HFFc6 (cell line): Measurements from ENCODE around the gene TSPAN9. TPM values are rescaled to one million over a fixed set of nuclear protein-coding genes. Genes with fewer than 3 reads are reported as not detected.

Source experiments
- DNase-seq: peaks from one replicate; pipeline ENCODE4 v3.0.0-alpha.2; 2018
- H3K27ac Mint-ChIP-seq: 2 replicates; pipeline ENCODE4 v1.8.0; 2020; ENCODE audit warnings: mild to moderate bottlenecking, mixed read lengths
- H3K27me3 Mint-ChIP-seq: 2 replicates; pipeline ENCODE4 v1.8.0; 2021; ENCODE audit warnings: mild to moderate bottlenecking, moderate library complexity, mixed read lengths; ENCODE audit not compliant: insufficient read depth
- H3K36me3 Mint-ChIP-seq: 2 replicates; pipeline ENCODE4 v1.8.0; 2021; ENCODE audit warnings: low read depth, mixed read lengths
- H3K4me1 Mint-ChIP-seq: 2 replicates; pipeline ENCODE4 v1.8.0; 2020; ENCODE audit warnings: low read depth, mixed read lengths
- H3K4me3 Mint-ChIP-seq: 2 replicates; pipeline ENCODE4 v1.8.0; 2020; ENCODE audit warnings: mild to moderate bottlenecking, moderate library complexity, mixed read lengths
- H3K9me3 Mint-ChIP-seq: 2 replicates; pipeline ENCODE4 v1.8.0; 2020; ENCODE audit warnings: mild to moderate bottlenecking, mixed read lengths
- total RNA-seq, 6 experiments: library from RNA; stranded (reverse); fragmentation: NEBNext Ultra II Directional; extraction: Animal tissue kit (Norgen Biotek cat#: 25700); gene quantifications; 2 replicates in 1 of 6; 3 replicates in 5 of 6; pipeline ENCODE4 v1.2.3, GENCODE V29; 2021
- TF ChIP-seq, protein P1 (sequence below): fragments of 200-600 bp; sonication (generic); IDR thresholded peaks from 2 replicates; pipeline ENCODE4 v1.5.0; 2021; ENCODE audit warnings: antibody characterized with exemption, mild to moderate bottlenecking

The TSPAN9 gene
- total RNA-seq, 6 experiments from 2014 or later = 18.1 to 35.8 (median 22.7) TPM

- no peak for DNase-seq
- no peaks in the 10 kb centered on the region for H3K9me3 Mint-ChIP-seq
- TF ChIP-seq, protein P1, sequence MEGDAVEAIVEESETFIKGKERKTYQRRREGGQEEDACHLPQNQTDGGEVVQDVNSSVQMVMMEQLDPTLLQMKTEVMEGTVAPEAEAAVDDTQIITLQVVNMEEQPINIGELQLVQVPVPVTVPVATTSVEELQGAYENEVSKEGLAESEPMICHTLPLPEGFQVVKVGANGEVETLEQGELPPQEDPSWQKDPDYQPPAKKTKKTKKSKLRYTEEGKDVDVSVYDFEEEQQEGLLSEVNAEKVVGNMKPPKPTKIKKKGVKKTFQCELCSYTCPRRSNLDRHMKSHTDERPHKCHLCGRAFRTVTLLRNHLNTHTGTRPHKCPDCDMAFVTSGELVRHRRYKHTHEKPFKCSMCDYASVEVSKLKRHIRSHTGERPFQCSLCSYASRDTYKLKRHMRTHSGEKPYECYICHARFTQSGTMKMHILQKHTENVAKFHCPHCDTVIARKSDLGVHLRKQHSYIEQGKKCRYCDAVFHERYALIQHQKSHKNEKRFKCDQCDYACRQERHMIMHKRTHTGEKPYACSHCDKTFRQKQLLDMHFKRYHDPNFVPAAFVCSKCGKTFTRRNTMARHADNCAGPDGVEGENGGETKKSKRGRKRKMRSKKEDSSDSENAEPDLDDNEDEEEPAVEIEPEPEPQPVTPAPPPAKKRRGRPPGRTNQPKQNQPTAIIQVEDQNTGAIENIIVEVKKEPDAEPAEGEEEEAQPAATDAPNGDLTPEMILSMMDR = no peak
- no peak overlapping the region for H3K4me3 Mint-ChIP-seq
- H3K27ac Mint-ChIP-seq = no peak overlapping the region
- H3K36me3 Mint-ChIP-seq = no peaks in the 10 kb centered on the region
- peaks cover 30% of the 10 kb centered on the region for H3K4me1 Mint-ChIP-seq
- peaks cover 1% of the 10 kb centered on the region; the same call in 1 of the 2 replicates for H3K27me3 Mint-ChIP-seq
Observed at GRCh38 chr12:3216097-3216496, 138.9 kb downstream of the TSPAN9 start.

DNA sequence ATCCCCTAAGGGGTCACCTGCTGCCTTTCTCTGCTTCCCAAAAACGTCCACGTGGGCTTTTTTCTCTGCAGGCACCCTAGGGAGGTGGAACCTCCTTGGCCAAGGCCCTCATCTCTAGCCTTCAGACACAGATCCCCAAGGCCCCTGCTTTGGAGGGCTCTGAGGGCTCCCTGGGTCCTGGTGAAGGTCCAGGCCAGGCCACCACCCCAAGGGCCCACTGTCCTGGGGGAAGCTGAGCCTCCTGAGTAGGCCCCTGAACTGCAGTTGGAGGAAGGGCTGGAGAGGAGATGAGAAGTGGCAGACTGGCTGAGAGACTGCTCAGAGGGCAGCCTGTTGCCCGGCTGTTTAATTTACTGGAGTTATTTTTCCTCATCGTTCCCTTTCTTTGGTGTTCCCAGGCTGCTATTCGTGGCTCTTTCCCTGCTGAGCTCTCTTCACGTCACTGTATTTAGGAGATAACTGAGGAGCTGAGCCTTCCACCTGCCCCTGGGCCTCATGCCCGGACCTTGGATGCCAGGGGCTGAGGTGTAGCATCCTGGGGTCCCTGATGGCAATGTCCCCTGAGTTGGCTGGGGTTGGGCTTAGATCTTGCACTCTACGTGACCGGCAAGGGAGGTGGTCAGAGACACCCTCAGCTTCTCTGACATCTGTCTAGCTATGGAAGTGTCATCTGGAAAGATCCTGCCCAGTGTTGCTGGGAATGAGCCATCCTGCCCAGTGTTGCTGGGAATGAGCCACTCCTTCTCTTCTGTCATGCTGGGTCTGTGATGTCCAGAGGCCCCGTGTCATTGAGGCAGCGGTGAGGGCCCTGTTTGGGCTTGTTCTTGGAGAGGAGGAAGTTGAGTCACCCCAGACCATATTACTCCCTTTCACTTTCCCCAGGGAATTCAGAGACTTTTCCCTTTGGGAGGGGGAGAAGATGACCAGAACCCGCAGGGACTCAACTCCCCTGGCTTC is 139.8 kb downstream of the TSPAN9 start:
- Mint-ChIP-seq H3K9me3 (no peaks in the 10 kb centered on the region), H3K27ac (peak overlapping the region; percentile 85), H3K4me3 (0 out of 2 replicates have a peak overlapping the region, but pooled peaks have one; percentile 1), H3K36me3 (no peaks in the 10 kb centered on the region), H3K4me1 (peaks cover 30% of the 10 kb centered on the region), H3K27me3 (peaks cover 1% of the 10 kb centered on the region; the same call in 1 of the 2 replicates)
- TF ChIP-seq, protein P1 = no peak
- DNase-seq = peak; percentile 70

GRCh38 chr12:3217683-3218079 is 140.5 kb downstream of the TSPAN9 start:
- DNase-seq = no peak
- Mint-ChIP-seq H3K27me3 (peaks cover 1% of the 10 kb centered on the region; the same call in 1 of the 2 replicates), H3K9me3 (no peaks in the 10 kb centered on the region), H3K36me3 (no peaks in the 10 kb centered on the region), H3K27ac (peak overlapping the region; percentile 85), H3K4me1 (peaks cover 30% of the 10 kb centered on the region), H3K4me3 (no peak overlapping the region)
- TF ChIP-seq, protein P1 = no peak

- peaks cover 1% of the 10 kb centered on the region; the same call in 1 of the 2 replicates for H3K27me3 Mint-ChIP-seq
- H3K4me3 Mint-ChIP-seq = peak overlapping the region; percentile 44
- H3K9me3 Mint-ChIP-seq = no peaks in the 10 kb centered on the region
- H3K36me3 Mint-ChIP-seq = no peaks in the 10 kb centered on the region
- peaks cover 30% of the 10 kb centered on the region for H3K4me1 Mint-ChIP-seq
- peak; percentile 72 for DNase-seq
- peak overlapping the region; percentile 85 for H3K27ac Mint-ChIP-seq
- TF ChIP-seq, protein P1 = no peak
Observed at GRCh38 chr12:3218228-3219171, 141.3 kb downstream of the TSPAN9 start.

- Mint-ChIP-seq H3K27me3 (peaks cover 1% of the 10 kb centered on the region; the same call in 1 of the 2 replicates), H3K4me1 (peaks cover 30% of the 10 kb centered on the region), H3K9me3 (no peaks in the 10 kb centered on the region), H3K36me3 (no peaks in the 10 kb centered on the region), H3K27ac (peak overlapping the region; percentile 85; the same call in 1 of the 2 replicates), H3K4me3 (no peak overlapping the region)
- TF ChIP-seq, protein P1 = no peak
- DNase-seq = no peak
Observed at GRCh38 chr12:3219233-3219632, 142.1 kb downstream of the TSPAN9 start.
